Measurements from ENCODE around the gene SLN.

SLN gene

GRCh38 chr11:107719557-107720302 is 7.9 kb upstream of the SLN start:
- no peaks in the 10 kb centered on the region for H4K20me1 ChIP-seq (ENCODE audit: insufficient read depth)
- no peak overlapping the region for H3K27ac ChIP-seq
- no peak overlapping the region for H3K4me3 ChIP-seq (IDR thresholded peaks at IDR 0.05; ENCODE audit: insufficient read depth, low read depth, low read length)
- TF ChIP-seq, protein P1, sequence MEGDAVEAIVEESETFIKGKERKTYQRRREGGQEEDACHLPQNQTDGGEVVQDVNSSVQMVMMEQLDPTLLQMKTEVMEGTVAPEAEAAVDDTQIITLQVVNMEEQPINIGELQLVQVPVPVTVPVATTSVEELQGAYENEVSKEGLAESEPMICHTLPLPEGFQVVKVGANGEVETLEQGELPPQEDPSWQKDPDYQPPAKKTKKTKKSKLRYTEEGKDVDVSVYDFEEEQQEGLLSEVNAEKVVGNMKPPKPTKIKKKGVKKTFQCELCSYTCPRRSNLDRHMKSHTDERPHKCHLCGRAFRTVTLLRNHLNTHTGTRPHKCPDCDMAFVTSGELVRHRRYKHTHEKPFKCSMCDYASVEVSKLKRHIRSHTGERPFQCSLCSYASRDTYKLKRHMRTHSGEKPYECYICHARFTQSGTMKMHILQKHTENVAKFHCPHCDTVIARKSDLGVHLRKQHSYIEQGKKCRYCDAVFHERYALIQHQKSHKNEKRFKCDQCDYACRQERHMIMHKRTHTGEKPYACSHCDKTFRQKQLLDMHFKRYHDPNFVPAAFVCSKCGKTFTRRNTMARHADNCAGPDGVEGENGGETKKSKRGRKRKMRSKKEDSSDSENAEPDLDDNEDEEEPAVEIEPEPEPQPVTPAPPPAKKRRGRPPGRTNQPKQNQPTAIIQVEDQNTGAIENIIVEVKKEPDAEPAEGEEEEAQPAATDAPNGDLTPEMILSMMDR (conservative IDR thresholded peaks at IDR 0.05; ENCODE audit: low read depth, low read length): no peak
- no peaks in the 10 kb centered on the region for H3K27me3 ChIP-seq (ENCODE audit: insufficient read depth, low read depth)
- no peaks in the 10 kb centered on the region for H3K79me2 ChIP-seq (ENCODE audit: insufficient read depth, low read depth)
- H3K9ac ChIP-seq: no peak overlapping the region
- no peaks in the 10 kb centered on the region for H3K4me1 ChIP-seq (ENCODE audit: low read depth, poor library complexity, severe bottlenecking)
- H3K36me3 ChIP-seq (ENCODE audit: insufficient read depth): no peaks in the 10 kb centered on the region
- H3K4me2 ChIP-seq: no peak overlapping the region
- H2AFZ ChIP-seq (ENCODE audit: low read depth): no peak overlapping the region

GRCh38 chr11:107719073-107719472 is 7.2 kb upstream of the SLN start:
- Histone ChIP-seq H3K79me2 (ENCODE audit: insufficient read depth, low read depth) (no peaks in the 10 kb centered on the region), H3K27ac (no peak overlapping the region), H3K4me3 (IDR thresholded peaks at IDR 0.05; ENCODE audit: insufficient read depth, low read depth, low read length) (no peak overlapping the region), H3K4me1 (ENCODE audit: low read depth, poor library complexity, severe bottlenecking) (no peaks in the 10 kb centered on the region), H2AFZ (ENCODE audit: low read depth) (no peak overlapping the region), H3K4me2 (no peak overlapping the region), H3K27me3 (ENCODE audit: insufficient read depth, low read depth) (no peaks in the 10 kb centered on the region), H3K9ac (no peak overlapping the region), H3K36me3 (ENCODE audit: insufficient read depth) (no peaks in the 10 kb centered on the region), H4K20me1 (ENCODE audit: insufficient read depth) (no peaks in the 10 kb centered on the region)
- TF ChIP-seq, protein P1 (conservative IDR thresholded peaks at IDR 0.05; ENCODE audit: low read depth, low read length): no peak

DNA sequence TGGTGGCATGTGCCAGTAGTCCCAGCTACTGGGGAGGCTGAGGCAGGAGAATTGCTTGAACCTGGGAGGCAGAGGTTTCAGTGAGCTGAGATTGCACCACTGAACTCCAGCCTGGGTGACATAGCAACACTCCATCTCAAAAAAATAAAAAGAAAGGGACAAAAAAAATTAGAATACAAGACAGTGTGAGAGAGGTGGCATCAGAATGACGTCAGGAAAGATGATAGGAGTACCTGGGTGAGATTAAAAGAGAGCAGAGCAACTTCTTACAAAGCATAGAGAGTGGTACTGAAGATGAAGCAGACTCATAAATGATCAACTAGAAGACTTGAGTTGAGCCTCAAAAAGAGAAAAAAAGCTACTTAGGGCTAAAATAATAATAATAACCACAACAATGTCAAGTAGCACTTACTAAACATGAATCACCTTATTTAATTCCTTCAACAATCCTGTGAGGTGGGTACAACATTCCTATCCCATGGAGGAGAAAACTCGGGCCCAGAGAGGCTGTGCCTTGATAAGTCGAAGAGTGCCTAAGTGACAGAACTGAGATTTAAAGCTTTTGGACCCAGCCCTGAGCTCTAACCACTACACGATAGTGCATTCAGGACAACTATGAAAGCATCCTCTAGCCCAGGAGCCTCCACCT is 5.2 kb upstream of the SLN start:
- TF ChIP-seq, protein P1 (conservative IDR thresholded peaks at IDR 0.05; ENCODE audit: low read depth, low read length): no peak
- Histone ChIP-seq H3K36me3 (ENCODE audit: insufficient read depth) (no peaks in the 10 kb centered on the region), H3K4me2 (no peak overlapping the region), H3K27me3 (ENCODE audit: insufficient read depth, low read depth) (no peaks in the 10 kb centered on the region), H3K27ac (no peak overlapping the region), H3K79me2 (ENCODE audit: insufficient read depth, low read depth) (no peaks in the 10 kb centered on the region), H4K20me1 (ENCODE audit: insufficient read depth) (no peaks in the 10 kb centered on the region), H3K9ac (no peak overlapping the region), H2AFZ (ENCODE audit: low read depth) (no peak overlapping the region), H3K4me3 (IDR thresholded peaks at IDR 0.05; ENCODE audit: insufficient read depth, low read depth, low read length) (no peak overlapping the region), H3K4me1 (ENCODE audit: low read depth, poor library complexity, severe bottlenecking) (no peaks in the 10 kb centered on the region)

DNA sequence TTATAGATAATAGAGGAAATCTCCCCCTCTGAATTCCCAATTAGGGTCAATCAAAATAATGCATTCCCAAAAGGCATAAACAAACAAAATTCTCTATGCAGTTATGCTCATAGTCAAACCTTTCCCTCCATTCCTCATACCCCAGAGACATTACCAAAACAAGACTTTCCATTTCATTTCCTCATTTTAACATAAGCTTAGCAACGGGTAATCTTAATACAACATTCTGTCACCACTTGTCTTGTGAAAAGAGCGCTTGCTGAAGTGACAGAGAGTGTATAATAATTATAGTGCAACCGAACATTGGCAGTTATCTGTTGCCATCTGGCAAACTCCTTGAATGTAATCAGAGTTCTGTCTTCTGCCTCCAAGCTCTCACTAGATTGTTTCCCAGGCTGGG is 1.2 kb upstream of the SLN start:
- no peaks in the 10 kb centered on the region for H3K4me1 ChIP-seq (ENCODE audit: low read depth, poor library complexity, severe bottlenecking)
- H3K4me3 ChIP-seq (IDR thresholded peaks at IDR 0.05; ENCODE audit: insufficient read depth, low read depth, low read length): no peak overlapping the region
- no peak overlapping the region for H3K9ac ChIP-seq
- no peaks in the 10 kb centered on the region for H3K27me3 ChIP-seq (ENCODE audit: insufficient read depth, low read depth)
- H4K20me1 ChIP-seq (ENCODE audit: insufficient read depth): no peaks in the 10 kb centered on the region
- no peaks in the 10 kb centered on the region for H3K36me3 ChIP-seq (ENCODE audit: insufficient read depth)
- H3K4me2 ChIP-seq: no peak overlapping the region
- H2AFZ ChIP-seq (ENCODE audit: low read depth): no peak overlapping the region
- H3K79me2 ChIP-seq (ENCODE audit: insufficient read depth, low read depth): no peaks in the 10 kb centered on the region
- TF ChIP-seq, protein P1 (conservative IDR thresholded peaks at IDR 0.05; ENCODE audit: low read depth, low read length): no peak
- H3K27ac ChIP-seq: no peak overlapping the region

Measured in KMS-11 (cell line).